HG03103 (cell line): ENCODE data around the gene PLEKHA6.
"Not testable (repeated sequence)": the region's sequence is repeated elsewhere in the genome, so short reads cannot be mapped to it uniquely, and the experiment has no call there.

Source experiments
- ATAC-seq: cut with Tn5 transposase; IDR thresholded peaks from one replicate; pipeline ENCODE4 v1.9.1; 2021; ENCODE audit warnings: low read depth; ENCODE audit not compliant: unreplicated experiment

The PLEKHA6 gene

GRCh38 chr1:204250428-204251030, 109.2 kb downstream of the PLEKHA6 start:
- ATAC-seq: no peak

- ATAC-seq: no peak
Observed at GRCh38 chr1:204249736-204250427, 109.8 kb downstream of the PLEKHA6 start.

GRCh38 chr1:204248954-204249353, 110.8 kb downstream of the PLEKHA6 start:
- ATAC-seq: no peak

- ATAC-seq: no peak
Observed at GRCh38 chr1:204246876-204247275, 112.9 kb downstream of the PLEKHA6 start.

- ATAC-seq: no peak
Observed at GRCh38 chr1:204242920-204243319, 116.8 kb downstream of the PLEKHA6 start.

- ATAC-seq: no peak
Observed at GRCh38 chr1:204241914-204242313, 117.8 kb downstream of the PLEKHA6 start.

- no peak for ATAC-seq
Observed at GRCh38 chr1:204241050-204241449, 118.7 kb downstream of the PLEKHA6 start.

GRCh38 chr1:204240233-204240632, 119.5 kb downstream of the PLEKHA6 start:
- ATAC-seq: no peak

GRCh38 chr1:204239401-204239800, 120.3 kb downstream of the PLEKHA6 start:
- not testable (repeated sequence) for ATAC-seq

GRCh38 chr1:204238520-204238919, 121.2 kb downstream of the PLEKHA6 start:
- not testable (repeated sequence) for ATAC-seq

GRCh38 chr1:204237515-204237914, 122.2 kb downstream of the PLEKHA6 start:
- not testable (repeated sequence) for ATAC-seq

GRCh38 chr1:204232526-204232925, 127.2 kb downstream of the PLEKHA6 start:
- ATAC-seq: no peak

GRCh38 chr1:204230211-204230610, 129.5 kb downstream of the PLEKHA6 start:
- no peak for ATAC-seq

GRCh38 chr1:204228896-204229295, 130.8 kb downstream of the PLEKHA6 start:
- ATAC-seq: no peak

GRCh38 chr1:204227996-204228785, 131.5 kb downstream of the PLEKHA6 start:
- ATAC-seq: no peak

GRCh38 chr1:204227351-204227750, 132.4 kb downstream of the PLEKHA6 start:
- ATAC-seq: no peak

- ATAC-seq: no peak
Observed at GRCh38 chr1:204225841-204226735, 133.6 kb downstream of the PLEKHA6 start.

- ATAC-seq: no peak
Observed at GRCh38 chr1:204224655-204225054, 135.1 kb downstream of the PLEKHA6 start.

- no peak for ATAC-seq
Observed at GRCh38 chr1:204223129-204223860, 136.4 kb downstream of the PLEKHA6 start.

- ATAC-seq: no peak
Observed at GRCh38 chr1:204222764-204223055, 137.0 kb downstream of the PLEKHA6 start.
